Keratinocyte (primary cell): ENCODE data around the gene SEC61B. TPM values are rescaled to one million over a fixed set of nuclear protein-coding genes. Genes with fewer than 3 reads are reported as not detected.
"Not testable (repeated sequence)": the region's sequence is repeated elsewhere in the genome, so short reads cannot be mapped to it uniquely, and the experiment has no call there.

Experiments
- DNase-seq: peaks from one replicate; pipeline ENCODE4 v3.0.0-alpha.2; 2011; ENCODE audit warnings: low read depth, missing footprints, low spot score
- FAIRE-seq: peaks from 2 replicates; lab custom pipeline; 2011; peaks lifted over from hg19 to GRCh38; lab: Jason Lieb, UNC
- H2AFZ ChIP-seq: 2 replicates; pipeline ENCODE4 v1.6.0; 2012; ENCODE audit warnings: low read length, control low read depth, inconsistent platforms; ENCODE audit not compliant: control insufficient read depth
- H3K27ac ChIP-seq: 2 replicates; pipeline ENCODE4 v1.5.1; 2011; ENCODE audit warnings: low read length; ENCODE audit not compliant: control insufficient read depth, insufficient read depth
- H3K27me3 ChIP-seq: 3 replicates; pipeline ENCODE4 v1.6.0; 2011; ENCODE audit warnings: low read length; ENCODE audit not compliant: control insufficient read depth, insufficient read depth; ENCODE audit errors: extremely low read depth
- H3K36me3 ChIP-seq, 2 experiments: 2 replicates in 1 of 2; 3 replicates in 1 of 2; pipeline ENCODE4 v1.5.1; 2011; ENCODE audit warnings: low read length in 2 of 2, mild to moderate bottlenecking in 1 of 2; ENCODE audit not compliant: control insufficient read depth in 2 of 2, insufficient read depth in 2 of 2; ENCODE audit errors: extremely low read depth in 1 of 2
- H3K4me1 ChIP-seq: 3 replicates; pipeline ENCODE4 v1.5.1; 2011; ENCODE audit warnings: low read length; ENCODE audit not compliant: control insufficient read depth, insufficient read depth; ENCODE audit errors: extremely low read depth
- H3K4me2 ChIP-seq: 3 replicates; pipeline ENCODE4 v1.6.0; 2011; ENCODE audit warnings: low read depth, low read length; ENCODE audit not compliant: control insufficient read depth, insufficient read depth; ENCODE audit errors: extremely low read depth
- H3K4me3 ChIP-seq, 3 experiments: fragments of 200-600 bp in 1 of 3; sonication (generic) in 1 of 3; 2 replicates in 2 of 3; 3 replicates in 1 of 3; pipeline ENCODE4 v1.5.1; 2011 to 2016; ENCODE audit warnings: low read length in 3 of 3, mild to moderate bottlenecking in 3 of 3, control low read depth in 2 of 3, inconsistent platforms in 1 of 3, low read depth in 1 of 3, mixed read lengths in 1 of 3, mixed run types in 1 of 3, moderate library complexity in 1 of 3; ENCODE audit not compliant: control insufficient read depth in 2 of 3, insufficient read depth in 2 of 3; ENCODE audit errors: extremely low read depth in 1 of 3
- H3K79me2 ChIP-seq: 2 replicates; pipeline ENCODE4 v1.6.0; 2012; ENCODE audit warnings: low read length; ENCODE audit not compliant: control insufficient read depth, insufficient read depth
- H3K9ac ChIP-seq: 3 replicates; pipeline ENCODE4 v1.6.0; 2011; ENCODE audit warnings: low read length; ENCODE audit not compliant: control insufficient read depth, insufficient read depth; ENCODE audit errors: extremely low read depth
- H3K9me1 ChIP-seq: 3 replicates; pipeline ENCODE4 v1.6.0; 2011; ENCODE audit warnings: low read length; ENCODE audit not compliant: control insufficient read depth, insufficient read depth; ENCODE audit errors: extremely low read depth
- H3K9me3 ChIP-seq: 2 replicates; pipeline ENCODE4 v1.5.1; 2012; ENCODE audit warnings: low read depth, low read length; ENCODE audit not compliant: control insufficient read depth
- H4K20me1 ChIP-seq: 3 replicates; pipeline ENCODE4 v1.6.0; 2011; ENCODE audit warnings: low read length; ENCODE audit not compliant: control insufficient read depth, insufficient read depth; ENCODE audit errors: extremely low read depth
- EZH2 ChIP-seq: IDR thresholded peaks from one replicate; pipeline ENCODE4 v1.6.1; 2012; ENCODE audit warnings: inconsistent platforms, mild to moderate bottlenecking, low read length, moderate library complexity
- dilution Hi-C: fragments of 300-500 bp; cut with MboI; formaldehyde crosslinking; loops from one replicate; pipeline ENCODE4 v1.7.0; 2020; ENCODE audit warnings: low sequenced_read_pairs; ENCODE audit not compliant: extremely low pct_ligation_motif_present
- polyA plus RNA-seq, 5 experiments: library from polyadenylated mRNA; depleted of rRNA in 3 of 5; stranded (reverse) in 3 of 5; stranded (forward) in 1 of 5; unstranded in 1 of 5; fragments of >200 nt; gene quantifications; 1 replicate in 1 of 5; 2 replicates in 3 of 5; 3 replicates in 1 of 5; pipeline versions ENCODE4 v1.2.1 to v1.2.3, GENCODE V29; 2011 to 2012; ENCODE audit warnings: missing spikeins in 2 of 5, low read depth in 1 of 5, low replicate concordance in 1 of 5
- TF ChIP-seq, protein P1 (sequence below), 3 experiments: IDR thresholded peaks in 1 of 3; conservative IDR thresholded peaks in 1 of 3; optimal IDR thresholded peaks in 1 of 3; 2 replicates in 2 of 3; 3 replicates in 1 of 3; pipeline versions ENCODE3 to v1.5.1; 2011; ENCODE audit warnings: low read length in 3 of 3, mild to moderate bottlenecking in 3 of 3, moderate library complexity in 2 of 3, control low read depth in 1 of 3, inconsistent platforms in 1 of 3; ENCODE audit not compliant: insufficient read depth in 2 of 3; ENCODE audit errors: extremely low read depth in 1 of 3

Gene SEC61B
- polyA plus RNA-seq, 1 donor (not counting 4 experiments of a cell fraction or from before 2014, with no cell fraction given): 207 TPM

DNA sequence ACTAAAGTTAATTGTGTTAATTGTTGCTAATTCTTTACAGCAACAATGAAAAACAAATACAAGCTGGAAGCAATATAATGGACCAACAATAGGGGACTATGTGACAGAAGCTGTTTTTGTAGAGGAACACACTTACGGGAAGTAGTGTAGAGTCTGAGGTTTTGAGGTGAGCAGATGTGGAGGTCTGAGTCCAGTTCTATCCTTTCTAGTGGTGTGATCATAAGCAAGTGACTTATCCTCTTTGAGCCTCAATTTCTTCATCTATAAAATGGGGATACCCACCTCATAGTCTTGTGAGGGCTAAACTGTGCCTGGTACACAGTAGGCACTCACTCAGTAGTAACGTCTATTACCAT lies 28.6 kb upstream of the SEC61B start:
- no peak for FAIRE-seq
- DNase-seq: no peak
- Histone ChIP-seq H3K9me3 (no peaks in the 10 kb centered on the region), H3K9me1 (peaks cover 3% of the 10 kb centered on the region), H3K4me2 (no peak overlapping the region), H3K9ac (no peak overlapping the region), H3K4me3 (no peak overlapping the region), H3K27ac (no peak overlapping the region), H3K79me2 (no peaks in the 10 kb centered on the region), H2AFZ (no peak overlapping the region), H3K4me1 (no peaks in the 10 kb centered on the region), H4K20me1 (no peaks in the 10 kb centered on the region), H3K27me3 (peaks cover 17% of the 10 kb centered on the region), H3K36me3 (no peaks in the 10 kb centered on the region)
- dilution Hi-C loops: no loop called here
- TF ChIP-seq, protein P1, sequence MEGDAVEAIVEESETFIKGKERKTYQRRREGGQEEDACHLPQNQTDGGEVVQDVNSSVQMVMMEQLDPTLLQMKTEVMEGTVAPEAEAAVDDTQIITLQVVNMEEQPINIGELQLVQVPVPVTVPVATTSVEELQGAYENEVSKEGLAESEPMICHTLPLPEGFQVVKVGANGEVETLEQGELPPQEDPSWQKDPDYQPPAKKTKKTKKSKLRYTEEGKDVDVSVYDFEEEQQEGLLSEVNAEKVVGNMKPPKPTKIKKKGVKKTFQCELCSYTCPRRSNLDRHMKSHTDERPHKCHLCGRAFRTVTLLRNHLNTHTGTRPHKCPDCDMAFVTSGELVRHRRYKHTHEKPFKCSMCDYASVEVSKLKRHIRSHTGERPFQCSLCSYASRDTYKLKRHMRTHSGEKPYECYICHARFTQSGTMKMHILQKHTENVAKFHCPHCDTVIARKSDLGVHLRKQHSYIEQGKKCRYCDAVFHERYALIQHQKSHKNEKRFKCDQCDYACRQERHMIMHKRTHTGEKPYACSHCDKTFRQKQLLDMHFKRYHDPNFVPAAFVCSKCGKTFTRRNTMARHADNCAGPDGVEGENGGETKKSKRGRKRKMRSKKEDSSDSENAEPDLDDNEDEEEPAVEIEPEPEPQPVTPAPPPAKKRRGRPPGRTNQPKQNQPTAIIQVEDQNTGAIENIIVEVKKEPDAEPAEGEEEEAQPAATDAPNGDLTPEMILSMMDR (optimal IDR thresholded peaks at IDR 0.05 in 1 of 3, IDR thresholded peaks at IDR 0.05 in 1 of 3, conservative IDR thresholded peaks at IDR 0.05 in 1 of 3; ENCODE audit: extremely low read depth in 1 of 3, insufficient read depth in 2 of 3, low read length in 3 of 3): no peak
- TF ChIP-seq EZH2: no peak

DNA sequence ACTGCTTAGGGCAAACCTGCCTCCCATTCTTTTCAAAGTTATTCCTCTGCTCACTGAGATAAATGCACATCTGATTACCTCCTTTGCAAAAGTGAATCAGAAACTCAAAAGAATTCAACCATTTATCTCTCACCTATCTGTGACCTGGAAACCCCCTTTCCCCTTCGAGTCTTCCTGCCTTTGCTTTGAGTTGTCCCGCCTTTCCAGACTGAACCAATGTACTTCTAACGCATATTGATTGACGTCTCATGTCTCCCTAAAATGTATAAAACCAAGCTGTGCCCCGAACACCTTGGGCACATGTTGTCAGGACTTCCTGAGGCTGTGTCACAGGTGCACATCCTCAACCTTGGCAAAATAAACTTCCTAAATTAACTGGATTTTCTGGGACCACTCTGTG lies 25.6 kb upstream of the SEC61B start:
- H3K79me2 ChIP-seq, dilution Hi-C loops, H3K4me3 ChIP-seq, H3K4me2 ChIP-seq, H3K36me3 ChIP-seq, H3K9me1 ChIP-seq, H4K20me1 ChIP-seq, H3K9me3 ChIP-seq, H3K27ac ChIP-seq, H3K9ac ChIP-seq, FAIRE-seq, H3K4me1 ChIP-seq, H2AFZ ChIP-seq, DNase-seq: not testable (repeated sequence)
- H3K27me3 ChIP-seq: peaks cover 12% of the 10 kb centered on the region

DNA sequence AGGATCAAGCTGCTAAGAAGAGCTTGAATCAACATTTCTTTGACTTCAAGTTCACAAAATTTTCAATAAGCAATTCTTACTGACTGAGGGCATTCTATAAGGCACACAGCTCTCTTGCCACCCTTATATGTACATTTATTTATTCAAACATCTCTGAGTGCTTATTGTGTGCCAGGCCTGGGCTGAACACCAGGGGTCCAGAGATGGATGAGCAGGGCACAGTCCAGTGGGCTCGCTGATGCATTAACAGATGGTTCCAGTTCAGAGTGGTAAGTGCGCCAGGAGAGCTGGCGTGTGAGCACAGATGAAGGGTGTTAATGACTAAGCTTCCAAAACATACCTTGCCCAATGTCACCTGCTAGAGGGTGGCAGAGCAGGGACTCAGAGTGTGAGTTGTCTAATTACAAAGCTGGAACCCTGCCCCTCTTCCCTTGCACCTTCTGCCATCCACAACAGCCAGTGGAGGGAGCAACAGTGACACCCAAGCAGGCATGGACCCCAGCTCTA lies 24.9 kb upstream of the SEC61B start:
- Histone ChIP-seq H4K20me1 (no peaks in the 10 kb centered on the region), H3K27ac (no peak overlapping the region), H3K27me3 (peaks cover 10% of the 10 kb centered on the region), H3K9me1 (peaks cover 3% of the 10 kb centered on the region), H2AFZ (no peak overlapping the region), H3K4me2 (no peak overlapping the region), H3K9ac (no peak overlapping the region), H3K4me3 (no peak overlapping the region), H3K79me2 (no peaks in the 10 kb centered on the region), H3K36me3 (no peaks in the 10 kb centered on the region), H3K4me1 (no peaks in the 10 kb centered on the region), H3K9me3 (no peaks in the 10 kb centered on the region)
- dilution Hi-C loops: no loop called here
- TF ChIP-seq, protein P1 (optimal IDR thresholded peaks at IDR 0.05 in 1 of 3, IDR thresholded peaks at IDR 0.05 in 1 of 3, conservative IDR thresholded peaks at IDR 0.05 in 1 of 3; ENCODE audit: extremely low read depth in 1 of 3, insufficient read depth in 2 of 3, low read length in 3 of 3): no peak
- no peak for TF ChIP-seq EZH2
- DNase-seq (no peak), FAIRE-seq (no peak)
